ENCODE measurements around the gene ARF3. TPM values are rescaled to one million over a fixed set of nuclear protein-coding genes. Genes with fewer than 3 reads are reported as not detected.

The ARF3 gene
- total and polyA plus RNA-seq, 2 donors (not counting 3 experiments of a cell fraction or from before 2014, with no cell fraction given) = 149 to 172 TPM

DNA sequence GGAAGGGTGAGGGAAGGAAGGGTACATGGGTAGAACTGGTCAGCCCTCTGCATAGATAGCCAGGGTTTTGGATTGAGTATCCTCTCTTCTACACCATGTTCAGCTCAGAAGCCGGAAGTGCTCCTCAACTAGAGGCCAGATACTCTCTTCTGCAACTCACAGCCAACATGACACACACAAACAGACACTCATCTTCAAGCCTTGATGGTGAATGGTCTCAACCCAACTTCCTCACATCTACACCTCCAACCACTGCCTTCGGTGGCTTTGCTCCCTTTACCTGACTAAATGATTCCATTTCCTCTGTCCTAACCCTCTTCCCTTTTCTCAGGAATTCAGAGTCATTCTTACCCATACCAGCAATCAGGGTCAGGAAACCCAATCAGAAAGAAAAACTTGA, 24.4 kb downstream of the ARF3 start:
- Histone ChIP-seq H3K79me2 (ENCODE audit: control insufficient read depth, insufficient read depth, low read length) (no peaks in the 10 kb centered on the region), H3K36me3 (ENCODE audit: control insufficient read depth in 2 of 2, extremely low read depth in 1 of 2, insufficient read depth in 2 of 2, low read length in 2 of 2) (peaks cover 12 to 35% of the 10 kb centered on the region in 2 experiments), H3K27ac (ENCODE audit: insufficient read depth, low read depth, low read length) (no peak overlapping the region), H4K20me1 (replicated peaks; ENCODE audit: control insufficient read depth, extremely low read depth, insufficient read depth, low read length) (peaks cover 7% of the 10 kb centered on the region), H3K9ac (replicated peaks; ENCODE audit: extremely low read depth, insufficient read depth, low read length) (no peak overlapping the region), H3K27me3 (ENCODE audit: control insufficient read depth in 2 of 2, insufficient read depth in 2 of 2, low read length in 2 of 2) (no peaks in the 10 kb centered on the region), H3K9me3 (replicated peaks; ENCODE audit: control insufficient read depth, insufficient read depth, low read length) (no peaks in the 10 kb centered on the region), H3K4me3 (replicated peaks in 1 of 3; ENCODE audit: insufficient read depth in 1 of 3, low read depth in 1 of 3, low read length in 3 of 3) (no peak overlapping the region), H3K4me2 (ENCODE audit: insufficient read depth, low read length) (no peak overlapping the region), H3K9me1 (replicated peaks; ENCODE audit: control insufficient read depth, extremely low read depth, insufficient read depth, low read length) (no peaks in the 10 kb centered on the region), H3K4me1 (ENCODE audit: control insufficient read depth, extremely low read depth, insufficient read depth, low read length) (no peaks in the 10 kb centered on the region), H2AFZ (ENCODE audit: low read depth, low read length) (no peak overlapping the region)
- TF ChIP-seq POLR2AphosphoS5 (IDR thresholded peaks at IDR 0.05; ENCODE audit: insufficient read depth, low read depth, low read length) (no peak), JUN (IDR thresholded peaks at IDR 0.05; ENCODE audit: borderline replicate concordance, insufficient read depth, insufficient read length, low read depth) (no peak), EZH2 (IDR thresholded peaks at IDR 0.05; ENCODE audit: borderline replicate concordance, low read depth, low read length, severe bottlenecking) (no peak), GATA2 (IDR thresholded peaks at IDR 0.05; ENCODE audit: insufficient read depth, insufficient read length, low read depth, low read length) (no peak), MYC (IDR thresholded peaks at IDR 0.05; ENCODE audit: low read depth, low read length) (no peak), FOS (IDR thresholded peaks at IDR 0.05; ENCODE audit: borderline replicate concordance, insufficient read depth, low read length) (no peak), POLR2A (IDR thresholded peaks at IDR 0.05; ENCODE audit: low read depth, low read length) (no peak)
- TF ChIP-seq, protein P1, sequence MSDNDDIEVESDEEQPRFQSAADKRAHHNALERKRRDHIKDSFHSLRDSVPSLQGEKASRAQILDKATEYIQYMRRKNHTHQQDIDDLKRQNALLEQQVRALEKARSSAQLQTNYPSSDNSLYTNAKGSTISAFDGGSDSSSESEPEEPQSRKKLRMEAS (IDR thresholded peaks at IDR 0.05; ENCODE audit: insufficient read depth, insufficient read length) = no peak
- TF ChIP-seq, protein P2, sequence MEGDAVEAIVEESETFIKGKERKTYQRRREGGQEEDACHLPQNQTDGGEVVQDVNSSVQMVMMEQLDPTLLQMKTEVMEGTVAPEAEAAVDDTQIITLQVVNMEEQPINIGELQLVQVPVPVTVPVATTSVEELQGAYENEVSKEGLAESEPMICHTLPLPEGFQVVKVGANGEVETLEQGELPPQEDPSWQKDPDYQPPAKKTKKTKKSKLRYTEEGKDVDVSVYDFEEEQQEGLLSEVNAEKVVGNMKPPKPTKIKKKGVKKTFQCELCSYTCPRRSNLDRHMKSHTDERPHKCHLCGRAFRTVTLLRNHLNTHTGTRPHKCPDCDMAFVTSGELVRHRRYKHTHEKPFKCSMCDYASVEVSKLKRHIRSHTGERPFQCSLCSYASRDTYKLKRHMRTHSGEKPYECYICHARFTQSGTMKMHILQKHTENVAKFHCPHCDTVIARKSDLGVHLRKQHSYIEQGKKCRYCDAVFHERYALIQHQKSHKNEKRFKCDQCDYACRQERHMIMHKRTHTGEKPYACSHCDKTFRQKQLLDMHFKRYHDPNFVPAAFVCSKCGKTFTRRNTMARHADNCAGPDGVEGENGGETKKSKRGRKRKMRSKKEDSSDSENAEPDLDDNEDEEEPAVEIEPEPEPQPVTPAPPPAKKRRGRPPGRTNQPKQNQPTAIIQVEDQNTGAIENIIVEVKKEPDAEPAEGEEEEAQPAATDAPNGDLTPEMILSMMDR (IDR thresholded peaks at IDR 0.05; ENCODE audit: extremely low read depth in 1 of 2, insufficient read depth in 1 of 2, low read depth in 1 of 2, low read length in 2 of 2) = no peak
- intact Hi-C loops (cut with micrococcal nuclease) = no loop called here
- FAIRE-seq (no peak), DNase-seq (ENCODE audit: low read depth, low spot score) (no peak)
- dilution Hi-C loops (cut with MboI; ENCODE audit: extremely low pct_ligation_motif_present, low sequenced_read_pairs) = no loop called here
- POLR2A ChIA-PET = no interaction called here
- BruUV-seq (replicated peaks) = no TSS peak
- CTCF ChIA-PET = interaction anchor here (1.5 to 8.7 kb wide), 2 partner anchors 45 to 80 kb away, joined by 4 to 92 read pairs; partner anchors contain the start of genes DDX23 and WNT1

All from endothelial cell of umbilical vein (primary cell).